Neural cell (in vitro differentiated cells): ENCODE measurements around the gene KCTD2.

Experiments used
- CTCF ChIP-seq: fragments of 450-650 bp; IDR thresholded peaks from 2 replicates; pipeline ENCODE4 v1.5.1; 2014; ENCODE audit warnings: antibody characterized with exemption, mild to moderate bottlenecking, moderate library complexity; ENCODE audit not compliant: poor library complexity, severe bottlenecking
- EP300 ChIP-seq: fragments of 450-650 bp; conservative IDR thresholded peaks from 2 replicates; pipeline ENCODE4 v1.6.1; 2014; ENCODE audit warnings: antibody characterized with exemption, mild to moderate bottlenecking, moderate library complexity; ENCODE audit not compliant: poor library complexity, severe bottlenecking
- EZH2 ChIP-seq: fragments of 200-600, 300-800 bp; shearing (Covaris generic), sonication (generic); IDR thresholded peaks from 2 replicates; pipeline ENCODE4 v1.6.1; 2014; ENCODE audit warnings: antibody characterized with exemption, low read length, borderline replicate concordance, mild to moderate bottlenecking; ENCODE audit not compliant: insufficient read depth, poor library complexity, severe bottlenecking
- POLR2AphosphoS5 ChIP-seq: IDR thresholded peaks from 2 replicates; pipeline ENCODE4 v1.6.1; 2012
- RAD21 ChIP-seq: fragments of 450-650 bp; conservative IDR thresholded peaks from 2 replicates; pipeline ENCODE4 v1.6.1; 2014; ENCODE audit warnings: antibody characterized with exemption, mild to moderate bottlenecking, moderate library complexity
- SMC3 ChIP-seq: fragments of 450-650 bp; conservative IDR thresholded peaks from 2 replicates; pipeline ENCODE4 v1.6.1; 2014; ENCODE audit warnings: antibody characterized with exemption, mild to moderate bottlenecking, moderate library complexity; ENCODE audit not compliant: poor library complexity

- TF ChIP-seq CTCF (no peak), POLR2AphosphoS5 (no peak), EZH2 (no peak), SMC3 (no peak), RAD21 (no peak), EP300 (no peak)
Measured at GRCh38 chr17:75091855-75092327, 44.9 kb downstream of the KCTD2 start.
